22Rv1 (cell line): ENCODE data around the gene AMPH.

Experiments used
- ZFX ChIP-seq: fragments of 450-650 bp; IDR thresholded peaks from 2 replicates; pipeline ENCODE4 v1.6.1; 2017; ENCODE audit warnings: antibody characterized with exemption, borderline replicate concordance
- TF ChIP-seq, protein P1 (sequence below): fragments of 450-650 bp; IDR thresholded peaks from 2 replicates; pipeline ENCODE4 v1.5.1; 2017; ENCODE audit warnings: mild to moderate bottlenecking

DNA sequence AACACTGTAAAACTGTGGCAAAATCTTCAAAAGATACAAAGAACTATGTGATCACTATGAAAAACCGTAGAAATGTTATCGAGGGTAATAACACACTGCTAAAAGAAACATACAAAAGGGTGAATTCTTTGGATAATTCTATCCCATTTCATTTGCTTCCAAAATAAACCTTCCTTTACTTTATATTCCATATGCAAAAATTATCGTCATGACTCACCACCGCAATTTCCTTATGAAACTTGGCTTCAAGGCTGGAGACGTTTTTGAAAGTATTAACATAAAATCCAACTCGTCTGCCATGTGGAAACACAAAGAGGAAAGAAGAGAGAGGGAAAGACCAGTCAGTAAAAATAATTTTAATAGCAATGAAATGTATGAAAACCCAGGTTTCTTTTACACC lies 165.2 kb downstream of the AMPH start:
- TF ChIP-seq, protein P1, sequence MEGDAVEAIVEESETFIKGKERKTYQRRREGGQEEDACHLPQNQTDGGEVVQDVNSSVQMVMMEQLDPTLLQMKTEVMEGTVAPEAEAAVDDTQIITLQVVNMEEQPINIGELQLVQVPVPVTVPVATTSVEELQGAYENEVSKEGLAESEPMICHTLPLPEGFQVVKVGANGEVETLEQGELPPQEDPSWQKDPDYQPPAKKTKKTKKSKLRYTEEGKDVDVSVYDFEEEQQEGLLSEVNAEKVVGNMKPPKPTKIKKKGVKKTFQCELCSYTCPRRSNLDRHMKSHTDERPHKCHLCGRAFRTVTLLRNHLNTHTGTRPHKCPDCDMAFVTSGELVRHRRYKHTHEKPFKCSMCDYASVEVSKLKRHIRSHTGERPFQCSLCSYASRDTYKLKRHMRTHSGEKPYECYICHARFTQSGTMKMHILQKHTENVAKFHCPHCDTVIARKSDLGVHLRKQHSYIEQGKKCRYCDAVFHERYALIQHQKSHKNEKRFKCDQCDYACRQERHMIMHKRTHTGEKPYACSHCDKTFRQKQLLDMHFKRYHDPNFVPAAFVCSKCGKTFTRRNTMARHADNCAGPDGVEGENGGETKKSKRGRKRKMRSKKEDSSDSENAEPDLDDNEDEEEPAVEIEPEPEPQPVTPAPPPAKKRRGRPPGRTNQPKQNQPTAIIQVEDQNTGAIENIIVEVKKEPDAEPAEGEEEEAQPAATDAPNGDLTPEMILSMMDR: no peak
- no peak for TF ChIP-seq ZFX
